K562 (cell line): ENCODE measurements around the gene CNOT4. TPM values are rescaled to one million over a fixed set of nuclear protein-coding genes. Genes with fewer than 3 reads are reported as not detected.
A peak's percentile ranks its signal among the peaks of the same experiment; 100 is the strongest.

Source experiments
- CBFA2T2 ChIP-seq: fragments of 450-650 bp; conservative IDR thresholded peaks from 2 replicates; pipeline ENCODE4 v1.6.1; 2017; ENCODE audit warnings: mild to moderate bottlenecking
- CBX2 ChIP-seq: fragments of 200-600 bp; sonication (generic); IDR thresholded peaks from one replicate; pipeline ENCODE4 v1.6.1; 2012; ENCODE audit warnings: mild to moderate bottlenecking, low read length, inconsistent platforms; ENCODE audit not compliant: insufficient read depth, poor library complexity, severe bottlenecking
- CC2D1A ChIP-seq: fragments of 450-650 bp; IDR thresholded peaks from 2 replicates; pipeline ENCODE4 v1.6.1; 2017; ENCODE audit warnings: mild to moderate bottlenecking
- ELK1 ChIP-seq: sonication (generic); formaldehyde crosslinking; IDR thresholded peaks from 2 replicates; pipeline ENCODE4 v1.8.1; 2022; ENCODE audit warnings: missing genetic modification reagents
- EP300 ChIP-seq: IDR thresholded peaks from 2 replicates; pipeline ENCODE4 v1.6.1; 2012; ENCODE audit warnings: low read length, improper control_type of control experiment
- EP400 ChIP-seq: fragments of 450-650 bp; IDR thresholded peaks from 2 replicates; pipeline ENCODE4 v1.6.1; 2017; ENCODE audit warnings: antibody characterized with exemption, mild to moderate bottlenecking, moderate library complexity
- FOXM1 ChIP-seq, 2 experiments: fragments of 450-650 bp in 1 of 2; sonication (generic) in 1 of 2; formaldehyde crosslinking in 1 of 2; IDR thresholded peaks; 2 replicates each; pipeline versions ENCODE4 v1.6.1 to v1.9.0; 2017 to 2022; ENCODE audit warnings: low read depth in 2 of 2, mild to moderate bottlenecking in 2 of 2, missing genetic modification reagents in 1 of 2, moderate library complexity in 1 of 2
- GATAD2B ChIP-seq: fragments of 450-650 bp; IDR thresholded peaks from 2 replicates; pipeline ENCODE4 v1.6.1; 2017; ENCODE audit warnings: mild to moderate bottlenecking, borderline replicate concordance
- HDAC2 ChIP-seq: fragments of 450-650 bp; IDR thresholded peaks from 2 replicates; pipeline ENCODE4 v1.6.1; 2016; ENCODE audit warnings: mild to moderate bottlenecking
- MED1 ChIP-seq: sonication (generic); formaldehyde crosslinking; IDR thresholded peaks from 2 replicates; pipeline ENCODE4 v1.8.1; 2023; ENCODE audit warnings: missing genetic modification reagents, borderline replicate concordance
- MTA1 ChIP-seq: fragments of 450-650 bp; IDR thresholded peaks from 2 replicates; pipeline ENCODE4 v1.6.1; 2017; ENCODE audit warnings: borderline replicate concordance
- NCOA6 ChIP-seq: fragments of 450-650 bp; IDR thresholded peaks from 2 replicates; pipeline ENCODE4 v1.6.1; 2017; ENCODE audit warnings: mild to moderate bottlenecking
- NR2F6 ChIP-seq: fragments of 450-650 bp; formaldehyde crosslinking; IDR thresholded peaks from 2 replicates; pipeline ENCODE4 v1.4.0; 2020; ENCODE audit warnings: mild to moderate bottlenecking
- RFX1 ChIP-seq: fragments of 450-650 bp; IDR thresholded peaks from 2 replicates; pipeline ENCODE4 v1.6.1; 2016; ENCODE audit warnings: mild to moderate bottlenecking, moderate library complexity
- TFAP4 ChIP-seq: sonication (generic); formaldehyde crosslinking; IDR thresholded peaks from 2 replicates; pipeline ENCODE4 v1.8.0; 2022; ENCODE audit warnings: missing genetic modification reagents, mild to moderate bottlenecking, moderate library complexity, borderline replicate concordance
- XRCC5 ChIP-seq: fragments of 200-400 bp; formaldehyde crosslinking; IDR thresholded peaks from 2 replicates; pipeline ENCODE4 v1.6.1; 2017; ENCODE audit warnings: low read depth, mild to moderate bottlenecking, low read length
- ZBTB9 ChIP-seq: fragments of 450-650 bp; formaldehyde crosslinking; IDR thresholded peaks from 2 replicates; pipeline ENCODE4 v1.4.0; 2020; ENCODE audit warnings: mild to moderate bottlenecking, moderate library complexity
- ZFX ChIP-seq: sonication (generic); formaldehyde crosslinking; IDR thresholded peaks from 2 replicates; pipeline ENCODE4 v1.8.0; 2022; ENCODE audit warnings: mild to moderate bottlenecking, missing genetic modification reagents, moderate library complexity
- ZNF316 ChIP-seq: fragments of 450-650 bp; IDR thresholded peaks from 2 replicates; pipeline ENCODE4 v1.6.1; 2016
- ZNF583 ChIP-seq: fragments of 250-450 bp; sonication (Bioruptor Pico); IDR thresholded peaks from 2 replicates; pipeline ENCODE4 v1.4.0; 2020
- ZNF592 ChIP-seq: fragments of 450-650 bp; IDR thresholded peaks from 2 replicates; pipeline ENCODE4 v1.6.1; 2017; ENCODE audit warnings: antibody characterized with exemption, mild to moderate bottlenecking
- ZNF696 ChIP-seq: fragments of 250-450 bp; sonication (Bioruptor Pico); conservative IDR thresholded peaks from 2 replicates; pipeline ENCODE4 v1.4.0; 2020; ENCODE audit warnings: mild to moderate bottlenecking, moderate library complexity
- polyA plus RNA-seq, 8 experiments: library from polyadenylated mRNA; depleted of rRNA in 4 of 8; stranded (reverse) in 5 of 8; unstranded in 3 of 8; fragments of >200 nt; fragmentation: Nextera tagmentation in 2 of 8; fragmentation: Illumina TruSeq in 1 of 8; extraction: Ambion mirVana in 2 of 8; extraction: Trizol in 1 of 8; gene quantifications; 2 replicates each; pipeline versions ENCODE4 v1.2.1 to v1.2.3, GENCODE V29; 2011 to 2014; ENCODE audit warnings: inconsistent platforms in 1 of 8, missing spikeins in 1 of 8
- total RNA-seq, 7 experiments: library from RNA; depleted of rRNA in 6 of 7; stranded (reverse); fragments of >200 nt in 6 of 7; fragmentation: Illumina TruSeq in 2 of 7; extraction: Trizol in 2 of 7; gene quantifications; 2 replicates each; pipeline versions ENCODE4 v1.2.1 to v1.2.3, GENCODE V29; 2011 to 2021; ENCODE audit warnings: low replicate concordance in 1 of 7

Gene CNOT4
- total and polyA plus RNA-seq, 9 of the 15 experiments (the other 6 are each of a cell fraction or from before 2014, with no cell fraction given): 8.6 to 24.1 (median 15.4) TPM

GRCh38 chr7:135490783-135491182, 19.1 kb downstream of the CNOT4 start (continued):
- TF ChIP-seq CBX2: no peak
- no peak for TF ChIP-seq TFAP4 (CRISPR knock-in tag)
- peak; percentile 51 for TF ChIP-seq EP300
- no peak for TF ChIP-seq MED1 (CRISPR knock-in tag)
- no peak for TF ChIP-seq CBFA2T2
- no peak for TF ChIP-seq EP400
- no peak for TF ChIP-seq ZFX (CRISPR knock-in tag)
- TF ChIP-seq ZNF696 (CRISPR knock-in tag): no peak
- TF ChIP-seq MTA1: peak; percentile 64; the same call in 1 of the 2 replicates
- TF ChIP-seq ZNF592: no peak
- peak; percentile 64 for TF ChIP-seq HDAC2
- TF ChIP-seq XRCC5: no peak
- TF ChIP-seq FOXM1 (IDR thresholded peaks at IDR 0.05; ENCODE audit: low read depth): peak; percentile 45; the same call in 1 of the 2 replicates
- no peak for TF ChIP-seq FOXM1 (CRISPR knock-in tag; IDR thresholded peaks at IDR 0.05; ENCODE audit: low read depth)
- TF ChIP-seq NCOA6: no peak
- TF ChIP-seq NR2F6: no peak
- TF ChIP-seq ZNF316: peak; percentile 25; the same call in 1 of the 2 replicates
- TF ChIP-seq CC2D1A: no peak; the same call in 1 of the 2 replicates
- TF ChIP-seq ELK1: no peak
- no peak for TF ChIP-seq ZBTB9 (CRISPR knock-in tag)
- peak; percentile 16; the same call in 1 of the 2 replicates for TF ChIP-seq RFX1
- no peak for TF ChIP-seq GATAD2B
- no peak for TF ChIP-seq ZNF583 (CRISPR knock-in tag)
